HepG2 (cell line): ENCODE results near the gene CMPK2. TPM values are rescaled to one million over a fixed set of nuclear protein-coding genes. Genes with fewer than 3 reads are reported as not detected.

Experiments
- EP300 ChIP-seq, 3 experiments: sonication (generic) in 1 of 3; formaldehyde crosslinking in 1 of 3; IDR thresholded peaks; 2 replicates each; pipeline versions ENCODE4 v1.5.1 to v1.6.1; 2011 to 2020; ENCODE audit warnings: low read depth in 2 of 3, low read length in 2 of 3, borderline replicate concordance in 1 of 3, improper control_type of control experiment in 1 of 3, mild to moderate bottlenecking in 1 of 3, missing genetic modification reagents in 1 of 3, moderate library complexity in 1 of 3
- HNRNPLL ChIP-seq: fragments of 200-400 bp; formaldehyde crosslinking; IDR thresholded peaks from 2 replicates; pipeline ENCODE4 v1.6.1; 2017; ENCODE audit warnings: mild to moderate bottlenecking, low read depth, low read length; ENCODE audit not compliant: poor library complexity, severe bottlenecking
- KDM3A ChIP-seq: IDR thresholded peaks from 2 replicates; pipeline ENCODE4 v1.6.1; 2018; ENCODE audit warnings: low read depth, missing compliant biosample characterization
- MAFG ChIP-seq: sonication (generic); formaldehyde crosslinking; IDR thresholded peaks from 2 replicates; pipeline ENCODE4 v1.5.1; 2020; ENCODE audit warnings: mild to moderate bottlenecking, missing genetic modification reagents
- MXD1 ChIP-seq: sonication (generic); formaldehyde crosslinking; IDR thresholded peaks from 2 replicates; pipeline ENCODE4 v1.4.0; 2020; ENCODE audit warnings: mild to moderate bottlenecking, missing genetic modification reagents
- MXI1 ChIP-seq: IDR thresholded peaks from 3 replicates; pipeline ENCODE4 v1.6.1; 2012; ENCODE audit warnings: low read depth, low read length, inconsistent platforms, borderline replicate concordance
- MYC ChIP-seq: sonication (generic); formaldehyde crosslinking; IDR thresholded peaks from 2 replicates; pipeline ENCODE4 v1.9.0; 2021; ENCODE audit warnings: missing genetic modification reagents, borderline replicate concordance
- SIN3B ChIP-seq: fragments of 150-350 bp; IDR thresholded peaks from 2 replicates; pipeline ENCODE4 v1.6.1; 2014; ENCODE audit warnings: low read length
- SOX6 ChIP-seq, 2 experiments: fragments of 450-650 bp in 1 of 2; sonication (generic) in 1 of 2; formaldehyde crosslinking in 1 of 2; IDR thresholded peaks; 2 replicates each; pipeline versions ENCODE4 v1.4.0 to v1.6.1; 2017 to 2020; ENCODE audit warnings: antibody characterized with exemption in 1 of 2, mild to moderate bottlenecking in 1 of 2, missing genetic modification reagents in 1 of 2
- XRCC5 ChIP-seq: fragments of 200-400 bp; formaldehyde crosslinking; optimal IDR thresholded peaks from 2 replicates; pipeline ENCODE3; 2017; ENCODE audit warnings: mild to moderate bottlenecking, low read length
- ZBTB8A ChIP-seq: sonication (generic); formaldehyde crosslinking; IDR thresholded peaks from 2 replicates; pipeline ENCODE4 v1.4.0; 2020; ENCODE audit warnings: mild to moderate bottlenecking, low read depth, missing genetic modification reagents, borderline replicate concordance
- ZEB1 ChIP-seq: IDR thresholded peaks from 2 replicates; pipeline ENCODE4 v1.6.1; 2012; ENCODE audit warnings: mild to moderate bottlenecking, low read depth, inconsistent platforms; ENCODE audit not compliant: insufficient replicate concordance
- ZNF160 ChIP-seq: sonication (generic); formaldehyde crosslinking; IDR thresholded peaks from 2 replicates; pipeline ENCODE4 v1.8.0; 2022; ENCODE audit warnings: mild to moderate bottlenecking, inconsistent platforms, missing genetic modification reagents
- ZNF280D ChIP-seq: sonication (generic); formaldehyde crosslinking; IDR thresholded peaks from 2 replicates; pipeline ENCODE4 v1.5.1; 2020; ENCODE audit warnings: mild to moderate bottlenecking, missing genetic modification reagents
- ZNF44 ChIP-seq: sonication (generic); formaldehyde crosslinking; IDR thresholded peaks from 2 replicates; pipeline ENCODE4 v1.5.1; 2020; ENCODE audit warnings: mild to moderate bottlenecking, missing genetic modification reagents
- ZNF563 ChIP-seq: sonication (generic); formaldehyde crosslinking; IDR thresholded peaks from 2 replicates; pipeline ENCODE4 v1.8.0; 2022; ENCODE audit warnings: mild to moderate bottlenecking, moderate library complexity, missing genetic modification reagents
- ZNF609 ChIP-seq: sonication (generic); formaldehyde crosslinking; IDR thresholded peaks from 2 replicates; pipeline ENCODE4 v1.4.0; 2020; ENCODE audit warnings: mild to moderate bottlenecking, missing genetic modification reagents, borderline replicate concordance
- ZNF691 ChIP-seq: sonication (generic); formaldehyde crosslinking; IDR thresholded peaks from 2 replicates; pipeline ENCODE4 v1.4.0; 2020; ENCODE audit warnings: missing genetic modification reagents, low read depth, mild to moderate bottlenecking, borderline replicate concordance
- ZNF784 ChIP-seq: sonication (generic); formaldehyde crosslinking; IDR thresholded peaks from 2 replicates; pipeline ENCODE4 v1.5.1; 2020; ENCODE audit warnings: missing genetic modification reagents, mild to moderate bottlenecking, borderline replicate concordance
- ZNF792 ChIP-seq: IDR thresholded peaks from 2 replicates; pipeline ENCODE4 v1.6.1; 2016
- polyA plus RNA-seq, 8 experiments: library from polyadenylated mRNA; depleted of rRNA in 3 of 8; stranded (reverse) in 7 of 8; unstranded in 1 of 8; fragments of >200 nt; fragmentation: Illumina TruSeq in 4 of 8; extraction: Trizol in 4 of 8; gene quantifications; 2 replicates each; pipeline versions ENCODE4 v1.2.1 to v1.2.3, GENCODE V29; 2011 to 2016; ENCODE audit warnings: low read depth in 4 of 8, missing spikeins in 1 of 8, mixed read lengths in 1 of 8; ENCODE audit not compliant: insufficient read depth in 1 of 8
- total RNA-seq, 5 experiments: library from RNA; depleted of rRNA; stranded (reverse); fragments of >200 nt; fragmentation: Illumina TruSeq; extraction: Trizol; gene quantifications; 2 replicates each; pipeline ENCODE4 v1.2.3, GENCODE V29; 2016; ENCODE audit warnings: low read depth in 1 of 5

The CMPK2 gene
- total and polyA plus RNA-seq, 2 of the 13 experiments (the other 11 are each of a cell fraction or from before 2014, with no cell fraction given) = 0.04 to 1.0 TPM

- TF ChIP-seq KDM3A (no peak), SIN3B (no peak), ZBTB8A (CRISPR knock-in tag) (no peak), ZNF563 (CRISPR knock-in tag) (no peak), MYC (no peak), MXD1 (CRISPR knock-in tag) (no peak), ZEB1 (no peak), ZNF784 (CRISPR knock-in tag) (no peak), ZNF609 (CRISPR knock-in tag) (no peak), HNRNPLL (no peak), XRCC5 (peak; percentile 98), ZNF280D (CRISPR knock-in tag) (peak; percentile 100), ZNF691 (CRISPR knock-in tag) (no peak), SOX6 (IDR thresholded peaks at IDR 0.05) (no peak), SOX6 (CRISPR knock-in tag; IDR thresholded peaks at IDR 0.05) (no peak), EP300 (IDR thresholded peaks at IDR 0.05; ENCODE audit: low read depth in 2 of 2, low read length in 2 of 2) (0 out of 4 replicates have a peak, but pooled peaks of 1 of the 2 experiments have one; percentile 5), EP300 (CRISPR knock-in tag; IDR thresholded peaks at IDR 0.05; ENCODE audit: borderline replicate concordance) (no peak), MXI1 (no peak), MAFG (CRISPR knock-in tag) (no peak), ZNF44 (CRISPR knock-in tag) (no peak), ZNF792 (CRISPR knock-in tag) (no peak), ZNF160 (CRISPR knock-in tag) (no peak)
Measured at GRCh38 chr2:6845312-6845711, 20.4 kb downstream of the CMPK2 start (continued).
